BJ (cell line): ENCODE results near the gene SERBP1. TPM values are rescaled to one million over a fixed set of nuclear protein-coding genes. Genes with fewer than 3 reads are reported as not detected.

Experiments
- CTCF ChIA-PET: fragments of 350-600 bp; formaldehyde crosslinking; extraction: SDS; loops from one replicate; lab custom pipeline; 2021; ENCODE audit warnings: antibody characterized with exemption, inconsistent platforms; lab: Yijun Ruan, JAX
- POLR2A ChIA-PET: fragments of 300-600 bp; sonication (Branson Sonifier 250); formaldehyde crosslinking; extraction: SDS; loops from one replicate; lab custom pipeline; 2021; ENCODE audit warnings: antibody characterized with exemption; lab: Charles Lee
- DNase-seq: peaks from one replicate; pipeline ENCODE4 v3.0.0-alpha.2; 2011; ENCODE audit warnings: low read depth
- H3K27me3 ChIP-seq: 2 replicates; pipeline ENCODE4 v1.6.0; 2011; ENCODE audit warnings: low read length; ENCODE audit not compliant: control insufficient read depth, insufficient read depth
- H3K36me3 ChIP-seq: 2 replicates; pipeline ENCODE4 v1.5.1; 2011; ENCODE audit warnings: low read length; ENCODE audit not compliant: control insufficient read depth, insufficient read depth
- H3K4me3 ChIP-seq: 2 replicates; pipeline ENCODE4 v1.5.1; 2011; ENCODE audit warnings: low read depth, mild to moderate bottlenecking, control low read depth, low read length
- CTCF ChIP-seq: IDR thresholded peaks from 2 replicates; pipeline ENCODE4 v1.5.1; 2011; ENCODE audit warnings: low read depth, mild to moderate bottlenecking, control low read depth, inconsistent platforms, low read length, moderate library complexity; ENCODE audit not compliant: insufficient read depth
- polyA plus RNA-seq: library from polyadenylated mRNA; depleted of rRNA; stranded (reverse); fragments of >200 nt; gene quantifications from 2 replicates; pipeline ENCODE4 v1.2.3, GENCODE V29; 2011

SERBP1 gene
- polyA plus RNA-seq, 1 experiment, result 94.1 TPM

DNA sequence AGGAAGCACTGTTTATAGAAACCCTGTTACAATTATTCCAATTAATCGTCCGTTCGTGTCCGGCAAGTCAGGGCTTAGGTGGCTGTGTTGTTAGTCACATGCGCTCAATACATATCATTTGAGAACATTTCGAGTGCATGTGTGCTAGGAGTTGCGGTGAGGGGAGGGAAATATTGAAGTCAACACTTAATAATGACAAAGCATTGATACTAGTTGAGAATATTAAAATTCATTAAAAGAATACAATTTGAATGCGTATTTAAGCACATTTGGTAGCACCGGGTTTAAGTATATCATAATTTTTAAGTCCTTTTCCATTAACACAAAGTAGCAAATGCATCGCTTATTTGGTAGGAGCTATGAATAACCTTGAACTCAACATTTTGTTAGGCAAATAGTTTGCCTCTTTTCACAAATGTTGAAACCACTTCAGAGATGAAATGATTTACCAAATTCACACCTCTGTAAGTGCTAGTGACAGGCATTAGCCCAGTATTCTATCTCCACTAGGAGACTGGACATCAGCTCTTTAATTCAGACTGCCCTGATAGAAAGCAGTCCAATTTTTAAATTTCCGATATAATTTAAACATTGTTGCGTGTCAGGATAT lies 1.1 kb upstream of the SERBP1 start:
- H3K27me3 ChIP-seq, result no peaks in the 10 kb centered on the region
- ChIA-PET POLR2A (no interaction called here), CTCF (interaction anchor here (0.8 to 1.6 kb wide), 2 partner anchors 69 to 83 kb away, joined by 3 to 8 read pairs; no protein-coding TSS in a partner anchor)
- H3K4me3 ChIP-seq, result peak overlapping the region; percentile 99
- DNase-seq, result no peak
- no peaks in the 10 kb centered on the region; the same call in 1 of the 2 replicates for H3K36me3 ChIP-seq
- no peak for TF ChIP-seq CTCF

- Histone ChIP-seq H3K36me3 (peaks cover 4% of the 10 kb centered on the region), H3K27me3 (no peaks in the 10 kb centered on the region), H3K4me3 (peak overlapping the region; percentile 99)
- ChIA-PET CTCF (interaction anchor here (0.6 to 0.9 kb wide), 2 partner anchors 43 to 106 kb away, joined by 3 read pairs; no protein-coding TSS in a partner anchor), POLR2A (interaction anchor here (0.5 kb wide), 1 partner anchor 16 kb away, joined by 3 read pairs; no protein-coding TSS in a partner anchor)
- TF ChIP-seq CTCF, result no peak
- no peak for DNase-seq
These were observed 459 bp downstream of the SERBP1 start for GRCh38 chr1:67429528-67430357.

DNA sequence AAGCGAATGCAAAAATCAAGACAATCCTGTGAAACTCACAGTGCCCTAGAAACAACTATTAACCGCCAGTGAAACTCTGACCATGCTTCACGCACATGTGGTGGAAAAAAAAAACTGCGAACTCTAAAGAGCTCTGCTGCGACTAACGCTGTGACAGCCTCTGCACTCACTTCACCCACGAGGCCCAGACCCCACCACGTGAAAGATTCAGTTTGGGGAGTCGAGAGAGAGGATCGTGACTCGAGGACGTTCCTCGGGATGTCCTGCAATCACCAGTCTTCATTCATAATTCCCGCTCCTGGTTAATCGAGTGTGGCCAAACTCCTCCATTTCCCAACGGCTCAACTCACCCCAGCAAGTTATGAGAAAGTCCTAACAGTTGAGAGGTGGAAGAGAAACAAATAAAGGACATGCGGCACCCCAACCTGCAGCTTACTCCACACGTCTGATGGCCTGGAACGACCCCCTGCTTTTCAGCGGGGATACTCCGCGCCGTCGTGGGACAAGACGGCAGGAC lies 1.1 kb downstream of the SERBP1 start:
- CTCF ChIA-PET, result interaction anchor here (0.6 kb wide), 1 partner anchor 413 kb away, joined by 4 read pairs; no protein-coding TSS in a partner anchor
- TF ChIP-seq CTCF, result no peak
- DNase-seq, result no peak
- peaks cover 4% of the 10 kb centered on the region for H3K36me3 ChIP-seq
- POLR2A ChIA-PET, result no interaction called here
- no peaks in the 10 kb centered on the region for H3K27me3 ChIP-seq
- peak overlapping the region; percentile 99 for H3K4me3 ChIP-seq

DNA sequence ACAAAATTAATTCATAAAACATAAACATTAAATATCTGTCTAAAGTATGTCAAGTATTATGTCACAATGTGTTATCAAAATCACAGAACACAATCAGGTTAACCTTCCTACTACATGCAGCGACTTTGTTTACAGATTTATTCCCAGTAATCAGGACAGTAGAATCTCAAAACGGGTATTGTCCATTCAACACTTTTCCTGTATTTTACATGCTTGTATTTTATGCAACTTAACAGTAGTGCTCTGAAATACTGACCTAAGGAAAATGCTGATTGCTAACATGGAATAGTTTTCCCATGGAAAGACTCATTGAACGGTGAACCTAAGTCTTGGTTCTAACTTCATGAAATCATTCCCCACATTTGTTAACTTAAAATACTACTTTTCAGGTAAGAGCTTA lies 2.3 kb downstream of the SERBP1 start:
- peaks cover 7% of the 10 kb centered on the region for H3K36me3 ChIP-seq
- no peak for TF ChIP-seq CTCF
- DNase-seq, result no peak
- ChIA-PET CTCF (interaction anchor here (2.0 kb wide), 1 partner anchor 73 kb away, joined by 5 read pairs; no protein-coding TSS in a partner anchor), POLR2A (no interaction called here)
- H3K4me3 ChIP-seq, result peak overlapping the region; percentile 99
- no peaks in the 10 kb centered on the region for H3K27me3 ChIP-seq

GRCh38 chr1:67427465-67427864 lies 2.7 kb downstream of the SERBP1 start:
- TF ChIP-seq CTCF, result no peak
- H3K4me3 ChIP-seq, result peak overlapping the region; percentile 99; the same call in 1 of the 2 replicates
- ChIA-PET CTCF (interaction anchor here (1.0 to 2.0 kb wide), 2 partner anchors 73 to 135 kb away, joined by 3 to 5 read pairs; no protein-coding TSS in a partner anchor), POLR2A (no interaction called here)
- DNase-seq, result no peak
- no peaks in the 10 kb centered on the region for H3K27me3 ChIP-seq
- H3K36me3 ChIP-seq, result peaks cover 7% of the 10 kb centered on the region
